ENCODE results near the gene CHMP4A.

The CHMP4A gene

DNA sequence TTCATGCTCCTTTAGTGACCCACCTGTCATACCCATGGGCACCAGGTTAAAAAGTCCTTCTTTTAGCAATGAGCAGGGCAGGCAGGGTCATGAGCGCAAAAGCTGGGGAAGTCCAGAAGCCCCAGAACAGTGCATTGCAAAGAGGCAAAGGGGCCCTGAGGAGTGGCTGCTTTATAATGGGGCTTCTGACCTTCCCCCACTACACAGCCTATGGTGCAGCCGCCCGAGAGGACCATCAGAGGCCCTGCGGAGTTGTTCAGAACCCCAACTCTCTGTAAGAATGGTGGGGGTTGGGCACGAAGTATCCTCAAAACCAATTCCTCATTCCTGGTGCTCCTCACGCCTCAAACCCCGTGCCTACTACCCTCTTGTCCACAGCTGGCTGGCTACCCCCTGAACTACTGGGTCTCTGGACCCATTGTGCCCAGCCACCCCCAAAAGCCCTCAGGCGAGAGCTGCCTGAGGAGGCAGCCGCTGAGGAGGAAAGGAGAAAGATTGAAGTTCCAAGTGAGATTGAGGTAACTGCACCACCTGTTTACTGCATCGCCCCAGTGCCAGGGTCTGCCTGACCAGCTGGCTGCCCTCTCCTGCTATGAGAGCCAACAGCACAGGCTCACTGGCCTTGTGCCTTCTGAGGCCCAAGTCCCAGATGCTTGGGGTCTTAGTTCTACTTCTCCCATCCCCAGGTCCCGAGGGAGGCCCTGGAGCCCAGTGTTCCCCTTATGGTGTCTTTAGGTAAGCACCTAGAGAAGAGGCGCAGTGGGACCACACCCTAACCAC lies 34.7 kb downstream of the CHMP4A start:
- TF ChIP-seq, protein P1, sequence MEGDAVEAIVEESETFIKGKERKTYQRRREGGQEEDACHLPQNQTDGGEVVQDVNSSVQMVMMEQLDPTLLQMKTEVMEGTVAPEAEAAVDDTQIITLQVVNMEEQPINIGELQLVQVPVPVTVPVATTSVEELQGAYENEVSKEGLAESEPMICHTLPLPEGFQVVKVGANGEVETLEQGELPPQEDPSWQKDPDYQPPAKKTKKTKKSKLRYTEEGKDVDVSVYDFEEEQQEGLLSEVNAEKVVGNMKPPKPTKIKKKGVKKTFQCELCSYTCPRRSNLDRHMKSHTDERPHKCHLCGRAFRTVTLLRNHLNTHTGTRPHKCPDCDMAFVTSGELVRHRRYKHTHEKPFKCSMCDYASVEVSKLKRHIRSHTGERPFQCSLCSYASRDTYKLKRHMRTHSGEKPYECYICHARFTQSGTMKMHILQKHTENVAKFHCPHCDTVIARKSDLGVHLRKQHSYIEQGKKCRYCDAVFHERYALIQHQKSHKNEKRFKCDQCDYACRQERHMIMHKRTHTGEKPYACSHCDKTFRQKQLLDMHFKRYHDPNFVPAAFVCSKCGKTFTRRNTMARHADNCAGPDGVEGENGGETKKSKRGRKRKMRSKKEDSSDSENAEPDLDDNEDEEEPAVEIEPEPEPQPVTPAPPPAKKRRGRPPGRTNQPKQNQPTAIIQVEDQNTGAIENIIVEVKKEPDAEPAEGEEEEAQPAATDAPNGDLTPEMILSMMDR (IDR thresholded peaks at IDR 0.05; ENCODE audit: borderline replicate concordance, insufficient read depth, low read depth, low read length): no peak
- H3K4me3 ChIP-seq (ENCODE audit: low read depth, low read length): no peak overlapping the region

DNA sequence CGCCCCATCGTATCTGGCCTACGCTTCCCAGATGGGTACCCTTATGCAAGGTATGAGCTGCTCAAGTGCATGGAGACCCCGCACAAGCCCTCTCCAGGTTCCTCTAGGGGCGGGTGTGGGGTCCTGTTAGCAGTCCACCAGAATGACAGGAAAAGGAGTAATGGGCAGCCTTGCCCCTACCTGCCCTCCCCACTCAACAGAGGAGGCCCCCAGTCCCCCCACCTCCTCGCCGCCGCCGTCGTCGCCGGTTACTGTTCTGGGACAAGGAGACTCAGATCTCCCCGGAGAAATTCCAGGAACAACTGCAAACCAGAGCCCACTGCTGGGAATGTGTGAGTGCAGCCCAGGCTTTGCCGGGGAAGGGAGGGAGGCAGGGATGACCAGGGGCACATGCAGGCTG lies 35.4 kb downstream of the CHMP4A start:
- TF ChIP-seq, protein P1 (IDR thresholded peaks at IDR 0.05; ENCODE audit: borderline replicate concordance, insufficient read depth, low read depth, low read length): no peak
- no peak overlapping the region for H3K4me3 ChIP-seq (ENCODE audit: low read depth, low read length)

DNA sequence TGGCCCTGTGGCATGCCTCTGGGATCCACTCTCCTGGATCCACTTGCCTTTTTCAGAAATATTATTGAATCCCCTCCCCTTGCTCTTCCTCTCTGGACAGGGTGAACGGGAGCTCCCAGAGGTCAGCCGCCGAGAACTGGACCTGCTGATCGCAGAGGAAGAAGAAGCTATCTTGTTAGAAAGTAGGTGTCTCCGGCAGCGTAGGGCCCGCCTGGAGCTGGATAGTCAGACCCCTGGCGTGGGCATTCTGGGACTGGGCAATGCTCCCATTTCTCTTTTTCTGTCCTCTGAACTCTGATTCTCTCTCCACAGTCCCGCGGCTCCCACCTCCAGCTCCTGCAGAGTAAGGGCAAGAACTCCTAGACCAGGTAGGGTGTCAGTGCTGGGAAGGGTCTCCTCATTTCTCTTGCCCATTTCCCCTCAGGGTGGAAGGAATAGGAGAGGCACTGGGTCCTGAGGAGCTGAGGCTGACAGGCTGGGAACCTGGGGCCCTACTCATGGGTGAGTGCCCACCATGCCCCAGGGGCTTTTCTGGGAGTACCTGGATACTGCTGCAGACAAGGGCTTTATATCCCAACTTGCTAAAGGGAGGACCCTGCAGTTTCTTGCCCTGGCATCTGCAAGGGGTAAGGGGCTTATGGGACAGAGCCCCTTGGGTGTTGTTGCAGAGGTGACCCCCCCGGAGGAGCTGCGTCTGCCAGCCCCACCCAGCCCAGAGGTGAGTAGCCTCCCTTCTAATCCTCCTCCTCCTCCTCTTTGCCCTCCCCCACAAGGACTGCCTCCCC lies 36.1 kb downstream of the CHMP4A start:
- TF ChIP-seq, protein P1 (IDR thresholded peaks at IDR 0.05; ENCODE audit: borderline replicate concordance, insufficient read depth, low read depth, low read length): no peak
- H3K4me3 ChIP-seq (ENCODE audit: low read depth, low read length): no peak overlapping the region

DNA sequence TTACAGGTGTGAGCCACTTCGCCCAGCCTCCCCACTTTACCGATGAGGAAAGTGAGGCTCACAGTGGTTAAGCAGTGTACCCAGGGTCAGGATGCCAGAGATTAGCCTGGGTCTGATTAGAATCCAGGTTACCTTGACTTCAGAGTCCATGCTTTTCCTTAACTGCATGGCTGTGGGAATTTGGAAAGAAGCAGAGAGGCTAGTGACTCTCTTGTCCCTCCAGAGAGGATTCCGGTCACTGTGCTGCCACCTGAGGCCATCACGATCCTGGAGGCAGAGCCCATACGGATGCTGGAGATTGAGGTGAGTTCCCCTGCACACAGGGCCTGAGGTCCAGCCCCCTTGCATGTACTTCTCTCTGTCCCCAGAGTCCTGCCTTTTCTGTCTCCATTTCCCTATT lies 36.7 kb downstream of the CHMP4A start:
- no peak overlapping the region for H3K4me3 ChIP-seq (ENCODE audit: low read depth, low read length)
- TF ChIP-seq, protein P1 (IDR thresholded peaks at IDR 0.05; ENCODE audit: borderline replicate concordance, insufficient read depth, low read depth, low read length): no peak

DNA sequence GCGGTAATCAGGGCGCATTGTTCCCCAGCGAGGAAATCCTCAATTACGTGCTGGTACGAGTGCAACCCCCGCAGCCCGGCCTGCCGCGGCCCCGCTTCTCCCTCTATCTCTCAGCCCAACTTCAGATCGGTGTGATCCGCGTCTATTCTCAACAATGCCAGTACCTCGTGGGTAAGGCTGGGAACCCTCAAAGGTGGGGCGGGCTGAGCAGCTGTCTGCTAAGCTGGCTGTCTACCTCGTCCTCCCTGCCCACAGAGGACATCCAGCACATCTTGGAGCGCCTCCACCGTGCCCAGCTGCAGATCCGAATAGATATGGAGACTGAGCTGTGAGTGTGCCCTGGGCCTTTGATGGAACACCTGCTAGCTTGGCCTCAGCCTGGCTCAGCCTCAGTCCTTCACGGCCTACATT lies 40.4 kb downstream of the CHMP4A start:
- TF ChIP-seq, protein P1 (IDR thresholded peaks at IDR 0.05; ENCODE audit: borderline replicate concordance, insufficient read depth, low read depth, low read length): no peak
- H3K4me3 ChIP-seq (ENCODE audit: low read depth, low read length): peak overlapping the region; percentile 72

DNA sequence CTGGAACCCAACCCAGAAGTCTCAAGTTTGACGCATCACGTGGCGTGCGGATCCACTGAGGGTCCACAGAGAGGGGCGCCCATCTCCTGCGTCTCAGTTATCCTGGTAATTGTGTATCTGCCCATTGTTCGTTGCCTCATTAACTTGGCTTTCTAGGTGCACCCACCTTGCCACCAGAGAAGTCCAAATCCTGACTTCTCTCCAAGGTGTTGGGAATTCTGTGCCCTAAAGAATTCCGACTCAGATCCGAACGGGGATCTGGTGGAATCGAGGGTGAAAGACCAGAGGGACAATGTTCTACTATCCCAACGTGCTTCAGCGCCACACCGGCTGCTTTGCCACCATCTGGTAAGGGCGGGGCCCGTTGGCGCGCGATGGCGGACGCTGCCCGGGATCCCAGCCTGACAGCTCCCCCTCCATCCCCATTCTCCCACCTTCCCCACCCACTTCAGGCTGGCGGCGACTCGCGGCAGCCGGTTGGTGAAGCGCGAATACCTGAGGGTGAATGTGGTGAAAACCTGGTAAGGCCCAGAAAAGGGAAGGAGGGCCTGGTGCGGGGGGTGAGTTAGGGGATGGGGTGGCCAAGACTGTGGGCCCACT lies 40.9 kb downstream of the CHMP4A start:
- TF ChIP-seq, protein P1 (IDR thresholded peaks at IDR 0.05; ENCODE audit: borderline replicate concordance, insufficient read depth, low read depth, low read length): no peak
- peak overlapping the region; percentile 72 for H3K4me3 ChIP-seq (ENCODE audit: low read depth, low read length)

Data from GM12875 (cell line).